ENCODE data around the gene STMP1.
A peak's percentile ranks its signal among the peaks of the same experiment; 100 is the strongest.

STMP1 gene

DNA sequence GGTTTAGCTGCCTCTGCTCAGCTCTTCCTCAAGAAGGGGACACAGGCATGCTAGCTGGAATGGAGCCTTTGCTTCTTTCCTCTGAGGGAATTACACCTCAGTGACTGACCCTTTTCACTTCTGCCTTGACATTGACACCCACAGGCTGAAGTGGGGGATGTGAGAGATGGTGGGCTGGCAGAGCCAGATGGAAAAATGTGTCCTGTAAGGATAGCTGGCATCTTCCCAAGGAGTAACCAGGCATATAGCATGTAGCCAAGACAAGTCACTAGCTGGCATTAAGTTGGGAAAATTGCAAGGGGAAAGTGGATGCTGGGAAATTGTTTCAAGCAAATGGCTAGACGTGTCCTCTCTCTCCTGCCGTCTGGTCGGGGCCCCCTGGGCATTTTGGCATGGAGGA, 19.9 kb downstream of the STMP1 start:
- no peak for TF ChIP-seq CTCF (IDR thresholded peaks at IDR 0.05)
- no peaks in the 10 kb centered on the region for H3K27me3 ChIP-seq
- peak overlapping the region in 1 of 2 donors; percentile 21 for H3K27ac ChIP-seq
- DNase-seq: no peak
- H3K4me3 ChIP-seq: no peak overlapping the region
- peaks cover 0 to 34% (median 23%) of the 10 kb centered on the region in 4 donors for H3K4me1 ChIP-seq
- no peaks in the 10 kb centered on the region for H3K9me3 ChIP-seq
- intact Hi-C loops (cut with DNase I; ENCODE audit: low total_unique reads): no loop called here
- peaks cover 5 to 11% (median 6%) of the 10 kb centered on the region in 3 donors for H3K36me3 ChIP-seq

GRCh38 chr7:135683609-135684008, 21.3 kb downstream of the STMP1 start:
- Histone ChIP-seq H3K27ac (no peak overlapping the region), H3K4me3 (no peak overlapping the region), H3K4me1 (peaks cover 0 to 27% (median 19%) of the 10 kb centered on the region in 4 donors), H3K27me3 (no peaks in the 10 kb centered on the region), H3K9me3 (no peaks in the 10 kb centered on the region), H3K36me3 (peaks cover 0 to 13% (median 7%) of the 10 kb centered on the region in 3 donors)
- no peak for DNase-seq
- intact Hi-C loops (cut with DNase I; ENCODE audit: low total_unique reads): no loop called here
- TF ChIP-seq CTCF (IDR thresholded peaks at IDR 0.05): no peak

GRCh38 chr7:135684136-135684535, 21.8 kb downstream of the STMP1 start:
- intact Hi-C loops (cut with DNase I; ENCODE audit: low total_unique reads): no loop called here
- no peak for DNase-seq
- Histone ChIP-seq H3K4me1 (peaks cover 0 to 27% (median 16%) of the 10 kb centered on the region in 4 donors), H3K4me3 (no peak overlapping the region), H3K9me3 (no peaks in the 10 kb centered on the region), H3K27me3 (no peaks in the 10 kb centered on the region), H3K36me3 (peaks cover 4 to 13% (median 7%) of the 10 kb centered on the region in 3 donors), H3K27ac (no peak overlapping the region)
- no peak for TF ChIP-seq CTCF (IDR thresholded peaks at IDR 0.05)

- no peak for TF ChIP-seq CTCF (IDR thresholded peaks at IDR 0.05)
- H3K9me3 ChIP-seq: no peaks in the 10 kb centered on the region
- intact Hi-C loops (cut with DNase I; ENCODE audit: low total_unique reads): no loop called here
- no peak for DNase-seq
- H3K27me3 ChIP-seq: no peaks in the 10 kb centered on the region
- peaks cover 0 to 22% (median 16%) of the 10 kb centered on the region in 4 donors for H3K4me1 ChIP-seq
- no peak overlapping the region for H3K4me3 ChIP-seq
- H3K36me3 ChIP-seq: peaks cover 9 to 13% (median 10%) of the 10 kb centered on the region in 3 donors
- H3K27ac ChIP-seq: no peak overlapping the region
These were observed 22.4 kb downstream of the STMP1 start for GRCh38 chr7:135684699-135685098.

DNA sequence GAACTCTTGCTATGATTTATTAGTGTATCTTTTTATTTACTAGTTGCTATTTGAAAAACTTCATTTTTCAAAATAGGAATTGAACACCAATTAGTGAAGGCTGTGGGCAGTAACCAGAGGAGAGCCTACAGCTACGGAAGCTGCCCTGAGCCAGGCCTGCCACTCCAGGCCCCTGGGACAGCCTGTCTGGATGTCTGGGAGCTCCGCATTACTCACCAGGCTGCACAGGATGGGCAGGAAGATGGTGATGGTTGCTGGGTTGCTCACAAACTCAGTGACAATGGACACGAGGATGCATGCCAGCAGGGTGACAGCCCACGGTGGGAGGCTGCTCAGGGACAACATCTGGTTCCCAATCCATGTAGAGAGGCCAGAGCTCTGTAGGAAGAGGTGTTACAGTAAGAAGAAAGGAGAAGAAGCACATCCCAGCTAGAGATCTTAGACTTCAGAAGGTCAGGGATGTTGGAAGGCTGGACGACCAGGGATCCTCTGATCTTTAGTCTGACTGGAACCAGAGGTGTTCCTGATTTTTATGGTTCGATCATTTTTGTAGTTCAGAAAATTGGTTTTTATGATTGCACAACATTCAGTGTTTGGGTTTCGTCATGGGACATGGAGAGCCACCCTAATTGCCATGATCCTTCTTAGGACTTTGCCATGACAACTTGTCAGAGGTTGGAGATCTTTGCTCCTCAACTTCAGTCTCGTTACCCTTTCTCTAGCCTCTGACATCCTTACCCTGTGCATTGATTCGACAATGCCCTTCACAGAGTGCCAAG, 23.2 kb downstream of the STMP1 start:
- Histone ChIP-seq H3K4me3 (no peak overlapping the region), H3K4me1 (peaks cover 0 to 21% (median 16%) of the 10 kb centered on the region in 4 donors), H3K27me3 (no peaks in the 10 kb centered on the region), H3K27ac (no peak overlapping the region), H3K9me3 (no peaks in the 10 kb centered on the region), H3K36me3 (peaks cover 9 to 13% (median 11%) of the 10 kb centered on the region in 3 donors)
- no peak for TF ChIP-seq CTCF (IDR thresholded peaks at IDR 0.05)
- intact Hi-C loops (cut with DNase I; ENCODE audit: low total_unique reads): no loop called here
- DNase-seq: no peak

Measured in tibial artery (tissue), 4 donors.